Measurements from ENCODE around the gene FNDC3B.

Gene FNDC3B

DNA sequence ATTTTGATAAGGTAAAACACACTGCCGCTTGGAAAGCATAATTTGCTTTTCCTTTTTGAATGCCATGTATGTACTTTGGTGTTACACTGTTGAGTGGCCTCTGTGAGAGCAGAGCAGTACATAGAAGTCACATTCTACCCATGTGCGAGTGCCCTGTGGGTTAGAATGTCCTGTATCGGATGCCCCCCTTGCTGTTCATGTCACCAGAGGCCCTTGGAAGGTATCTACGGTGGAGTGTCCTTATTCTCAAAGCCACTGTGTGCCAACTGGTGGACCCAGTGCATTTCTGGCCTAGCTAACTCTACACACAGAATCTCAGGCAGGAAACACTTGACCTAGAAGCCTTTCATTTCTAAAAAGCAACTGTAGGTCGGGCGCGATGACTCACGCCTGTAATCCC lies 271.8 kb downstream of the FNDC3B start:
- TF ChIP-seq, protein P1, sequence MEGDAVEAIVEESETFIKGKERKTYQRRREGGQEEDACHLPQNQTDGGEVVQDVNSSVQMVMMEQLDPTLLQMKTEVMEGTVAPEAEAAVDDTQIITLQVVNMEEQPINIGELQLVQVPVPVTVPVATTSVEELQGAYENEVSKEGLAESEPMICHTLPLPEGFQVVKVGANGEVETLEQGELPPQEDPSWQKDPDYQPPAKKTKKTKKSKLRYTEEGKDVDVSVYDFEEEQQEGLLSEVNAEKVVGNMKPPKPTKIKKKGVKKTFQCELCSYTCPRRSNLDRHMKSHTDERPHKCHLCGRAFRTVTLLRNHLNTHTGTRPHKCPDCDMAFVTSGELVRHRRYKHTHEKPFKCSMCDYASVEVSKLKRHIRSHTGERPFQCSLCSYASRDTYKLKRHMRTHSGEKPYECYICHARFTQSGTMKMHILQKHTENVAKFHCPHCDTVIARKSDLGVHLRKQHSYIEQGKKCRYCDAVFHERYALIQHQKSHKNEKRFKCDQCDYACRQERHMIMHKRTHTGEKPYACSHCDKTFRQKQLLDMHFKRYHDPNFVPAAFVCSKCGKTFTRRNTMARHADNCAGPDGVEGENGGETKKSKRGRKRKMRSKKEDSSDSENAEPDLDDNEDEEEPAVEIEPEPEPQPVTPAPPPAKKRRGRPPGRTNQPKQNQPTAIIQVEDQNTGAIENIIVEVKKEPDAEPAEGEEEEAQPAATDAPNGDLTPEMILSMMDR (IDR thresholded peaks at IDR 0.05) = no peak

DNA sequence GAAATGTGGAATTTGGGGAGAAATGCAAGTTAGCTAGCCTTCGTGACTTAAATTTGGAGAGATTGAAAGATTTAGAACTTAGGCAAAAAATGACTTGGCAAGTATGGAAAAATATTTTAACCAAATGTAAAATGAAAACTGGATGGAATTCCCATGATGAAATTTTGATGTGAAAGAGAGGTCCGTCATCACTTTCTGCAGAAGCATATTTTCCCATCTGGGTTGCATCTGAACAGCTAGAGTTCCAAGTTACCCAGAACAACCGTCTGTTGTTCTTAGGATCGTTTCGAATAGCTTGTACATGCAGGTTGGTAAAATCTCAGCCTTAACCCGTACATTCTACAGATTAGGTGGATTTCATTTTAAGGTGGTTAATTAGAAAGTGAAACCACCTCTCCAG lies 272.6 kb downstream of the FNDC3B start:
- TF ChIP-seq, protein P1 (IDR thresholded peaks at IDR 0.05) = no peak

DNA sequence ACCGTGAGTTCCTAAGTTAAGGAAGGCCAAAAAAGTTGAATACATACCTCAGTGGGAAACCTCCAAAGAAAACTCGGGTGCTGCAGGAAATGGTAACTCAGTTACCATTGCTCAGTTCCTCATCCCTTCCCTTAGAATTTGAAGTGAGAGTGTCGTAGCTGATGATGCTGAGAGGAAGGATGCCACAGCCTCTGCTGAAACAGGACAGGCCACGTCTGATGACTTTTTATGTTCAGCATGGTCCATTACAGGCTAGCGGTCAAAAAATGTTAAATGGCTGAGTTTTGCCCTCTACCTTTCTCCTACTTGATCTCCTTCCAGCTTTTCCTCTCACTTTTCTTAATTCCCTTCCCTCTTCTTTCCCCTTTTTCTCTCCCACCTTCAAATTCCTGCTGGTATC lies 273.3 kb downstream of the FNDC3B start:
- TF ChIP-seq, protein P1 (IDR thresholded peaks at IDR 0.05) = no peak

DNA sequence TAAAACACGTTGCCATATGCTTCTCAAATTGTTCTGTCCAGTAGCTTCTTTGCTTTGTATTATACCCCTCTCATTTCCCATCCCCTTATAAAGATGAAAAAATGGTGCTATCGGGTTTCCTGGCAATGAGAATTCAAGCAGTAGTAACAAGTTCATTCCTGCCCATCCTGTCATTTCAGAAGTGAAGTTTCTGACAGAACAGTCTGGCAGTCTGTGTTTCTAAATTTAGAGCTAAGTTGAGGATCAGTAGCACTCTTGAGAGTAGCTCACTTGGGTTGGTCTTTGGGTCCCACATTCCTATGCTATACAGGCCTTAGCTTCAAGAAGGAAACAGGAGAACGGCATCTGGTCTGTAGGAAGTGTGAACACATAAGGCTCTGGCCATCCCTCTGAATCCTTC lies 274.3 kb downstream of the FNDC3B start:
- TF ChIP-seq, protein P1 (IDR thresholded peaks at IDR 0.05) = no peak

DNA sequence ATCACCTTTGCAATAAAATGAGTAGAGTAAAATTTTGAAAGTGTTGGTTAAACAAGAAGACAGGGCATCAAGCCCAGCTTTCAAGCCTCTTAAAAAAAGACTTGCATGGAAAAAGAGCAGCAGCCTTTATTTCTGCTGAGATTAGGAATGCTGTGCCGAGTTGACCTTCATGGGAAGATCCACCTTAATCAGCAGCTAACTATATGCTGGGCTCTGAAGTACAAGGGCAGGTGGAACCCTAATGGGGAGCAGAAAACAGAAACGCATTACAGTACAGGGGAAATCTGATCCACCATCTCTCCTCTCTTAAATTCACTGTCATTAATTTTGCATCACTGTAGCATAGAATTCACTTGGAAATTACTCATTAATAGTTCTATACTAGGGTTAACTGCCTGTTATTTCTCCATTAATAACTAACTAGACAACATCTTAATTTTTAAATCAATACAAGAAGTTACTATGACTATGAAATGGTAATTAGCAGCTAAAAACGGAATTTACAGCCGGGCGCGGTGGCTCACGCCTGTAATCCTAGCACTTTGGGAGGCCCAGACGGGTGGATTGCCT lies 275.3 kb downstream of the FNDC3B start:
- TF ChIP-seq, protein P1 (IDR thresholded peaks at IDR 0.05) = no peak

DNA sequence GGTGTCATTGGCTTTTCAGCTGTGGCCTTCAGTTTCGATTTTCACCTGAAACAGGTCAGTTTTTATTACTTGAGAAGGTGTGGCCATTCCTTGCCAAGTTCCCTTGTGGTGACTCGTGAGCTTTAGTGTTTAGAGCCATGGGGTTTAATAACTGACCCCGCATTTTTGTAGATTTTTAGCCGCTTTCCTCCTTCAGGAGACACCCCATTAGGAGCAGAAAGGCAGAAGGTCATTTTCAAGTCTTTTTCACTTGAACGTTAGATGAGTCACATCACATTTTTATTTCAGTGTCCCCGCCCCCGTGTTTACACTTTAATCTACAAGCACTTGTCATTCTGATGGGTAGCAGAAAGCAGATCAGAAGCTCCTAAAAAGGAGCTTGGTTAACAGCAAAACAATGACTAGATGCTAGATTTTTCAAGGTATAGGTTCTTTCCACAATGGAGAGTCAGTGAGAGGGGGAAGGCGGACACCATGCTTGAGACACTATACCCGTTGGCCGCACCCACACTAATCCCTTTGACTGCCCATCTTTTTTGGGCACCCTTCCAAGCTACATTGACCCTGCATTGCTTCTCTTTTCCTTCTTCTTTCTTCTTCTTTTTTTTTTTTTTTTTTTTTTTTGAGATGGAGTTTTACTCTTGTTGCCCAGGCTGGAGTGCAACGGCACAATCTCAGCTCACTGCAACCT lies 276.2 kb downstream of the FNDC3B start:
- TF ChIP-seq, protein P1 (IDR thresholded peaks at IDR 0.05) = no peak

DNA sequence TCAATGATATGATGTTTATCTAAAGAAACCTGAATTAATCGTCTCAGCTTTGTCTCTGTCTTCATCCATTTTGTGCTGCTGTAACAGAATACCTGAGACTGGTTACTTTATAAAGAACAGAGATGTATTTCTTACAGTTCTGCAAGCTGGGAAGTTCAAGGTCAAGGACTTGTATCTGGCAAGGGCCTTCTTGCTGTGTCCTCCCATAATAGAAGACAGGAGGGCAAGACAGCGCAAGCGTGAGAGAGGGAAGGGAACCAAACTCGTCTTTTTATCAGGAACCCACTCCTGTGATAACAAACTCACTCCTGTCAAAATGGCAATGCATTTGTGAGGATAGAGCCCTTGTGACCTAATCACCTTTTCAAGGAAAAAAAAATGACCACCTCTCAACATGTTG lies 277.4 kb downstream of the FNDC3B start:
- TF ChIP-seq, protein P1 (IDR thresholded peaks at IDR 0.05) = no peak

All from LNCAP (cell line).